ENCODE results near the gene REEP3.
"Not testable (repeated sequence)": the region's sequence is repeated elsewhere in the genome, so short reads cannot be mapped to it uniquely, and the experiment has no call there.

The REEP3 gene, protein sequence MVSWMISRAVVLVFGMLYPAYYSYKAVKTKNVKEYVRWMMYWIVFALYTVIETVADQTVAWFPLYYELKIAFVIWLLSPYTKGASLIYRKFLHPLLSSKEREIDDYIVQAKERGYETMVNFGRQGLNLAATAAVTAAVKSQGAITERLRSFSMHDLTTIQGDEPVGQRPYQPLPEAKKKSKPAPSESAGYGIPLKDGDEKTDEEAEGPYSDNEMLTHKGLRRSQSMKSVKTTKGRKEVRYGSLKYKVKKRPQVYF

DNA sequence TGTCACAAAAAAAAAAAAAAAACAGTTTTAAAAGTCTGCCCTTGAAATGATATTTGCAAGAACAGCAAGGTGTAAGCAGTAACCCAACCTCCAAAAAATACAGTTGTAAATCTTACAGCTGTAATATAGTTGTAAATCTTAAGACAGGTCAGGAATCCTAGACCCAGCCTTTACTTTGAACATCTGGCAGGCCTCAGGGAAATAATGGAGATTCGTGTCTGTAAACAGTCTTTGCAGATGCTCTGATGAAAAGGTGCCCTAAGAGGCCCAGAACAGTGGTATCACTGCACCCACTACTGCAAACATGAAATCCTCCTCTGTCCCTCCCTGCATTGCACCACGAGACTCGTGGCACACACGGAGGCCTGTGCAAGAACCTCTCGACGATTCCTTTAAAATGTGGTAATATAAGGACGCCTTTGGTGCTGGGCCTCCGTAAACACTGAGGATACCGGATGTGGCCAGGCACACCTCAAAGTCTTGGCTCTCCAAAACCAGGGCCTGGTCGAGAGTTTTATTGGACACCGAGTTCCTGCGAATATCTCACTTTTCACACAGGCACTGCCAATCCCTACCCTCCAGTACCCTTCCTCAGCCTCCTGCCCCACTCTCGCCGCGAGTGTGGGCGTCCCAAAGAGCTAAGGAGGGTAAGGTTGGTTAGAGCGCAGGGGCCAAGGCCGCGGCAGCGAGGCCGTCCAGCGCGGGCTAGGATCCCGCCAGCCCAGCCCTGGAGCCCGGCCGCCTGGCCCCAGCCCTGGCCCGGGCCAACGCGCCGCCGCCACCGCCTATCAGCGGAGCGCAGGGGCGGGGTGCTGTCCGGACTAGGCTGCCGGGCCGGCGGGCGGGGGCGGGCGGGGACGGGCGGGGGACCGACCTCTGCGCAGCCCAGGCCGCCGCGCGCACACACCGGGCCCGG is at the start of gene REEP3:
REEP3 (plus strand) TSS at position 902 of the 916 bp plus-strand sequence. CDS start 145 bp downstream, outside the sequence.
- peak in 1 of 2 donors; percentile 3 for DNase-seq (ENCODE audit: low read depth in 2 of 2, low spot score in 1 of 2)

GRCh38 chr10:63474488-63474887 is 46.7 kb upstream of the REEP3 start:
- no peak for DNase-seq (ENCODE audit: low read depth in 2 of 2, low spot score in 1 of 2)

- no peak for DNase-seq (ENCODE audit: low read depth in 2 of 2, low spot score in 1 of 2)
Observed at GRCh38 chr10:63477927-63478326, 43.3 kb upstream of the REEP3 start.

DNA sequence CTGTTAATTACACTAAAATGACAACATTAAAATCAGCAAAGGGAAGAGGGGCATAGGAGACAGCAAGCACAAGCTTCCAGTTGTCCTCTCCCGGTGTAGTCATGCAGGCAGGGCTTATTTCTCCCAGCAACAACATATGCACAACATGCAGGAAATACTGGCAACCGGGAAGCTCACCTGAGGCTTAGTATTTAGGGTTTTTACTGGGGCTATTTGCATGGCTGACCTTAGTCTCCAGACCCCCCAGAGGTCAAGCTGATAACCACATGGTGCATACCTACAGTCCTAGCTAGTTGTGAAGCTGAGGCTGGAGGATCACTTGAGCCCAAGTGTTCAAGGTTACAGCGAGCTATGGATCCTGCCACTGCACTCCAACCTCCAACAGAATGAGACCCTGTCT is 42.6 kb upstream of the REEP3 start:
- DNase-seq (ENCODE audit: low read depth in 2 of 2, low spot score in 1 of 2) = no peak

GRCh38 chr10:63480237-63480636 is 41.0 kb upstream of the REEP3 start:
- DNase-seq (ENCODE audit: low read depth in 2 of 2, low spot score in 1 of 2) = no peak

- DNase-seq (ENCODE audit: low read depth in 2 of 2, low spot score in 1 of 2) = no peak
Observed at GRCh38 chr10:63481815-63482421, 39.3 kb upstream of the REEP3 start.

- no peak for DNase-seq (ENCODE audit: low read depth in 2 of 2, low spot score in 1 of 2)
Observed at GRCh38 chr10:63483983-63484382, 37.2 kb upstream of the REEP3 start.

DNA sequence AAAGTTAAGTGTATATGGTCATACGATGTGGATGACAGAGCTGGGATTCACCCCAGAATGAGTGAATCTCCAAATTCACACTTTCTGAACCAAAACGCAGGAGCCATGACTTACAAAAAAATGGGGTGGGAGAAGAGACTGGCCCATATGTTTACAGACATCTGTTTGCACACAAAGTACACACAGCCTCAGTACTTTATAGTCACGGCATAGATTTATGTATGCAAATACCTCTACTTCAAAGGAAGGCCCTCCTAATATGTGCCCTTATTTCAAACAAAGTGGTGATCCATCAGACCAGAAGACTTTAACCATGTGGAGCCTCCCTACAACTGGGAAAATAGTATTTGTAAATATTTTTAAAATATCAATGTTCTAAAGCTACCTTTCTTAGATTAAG is 33.2 kb upstream of the REEP3 start:
- DNase-seq (ENCODE audit: low read depth in 2 of 2, low spot score in 1 of 2) = no peak

DNA sequence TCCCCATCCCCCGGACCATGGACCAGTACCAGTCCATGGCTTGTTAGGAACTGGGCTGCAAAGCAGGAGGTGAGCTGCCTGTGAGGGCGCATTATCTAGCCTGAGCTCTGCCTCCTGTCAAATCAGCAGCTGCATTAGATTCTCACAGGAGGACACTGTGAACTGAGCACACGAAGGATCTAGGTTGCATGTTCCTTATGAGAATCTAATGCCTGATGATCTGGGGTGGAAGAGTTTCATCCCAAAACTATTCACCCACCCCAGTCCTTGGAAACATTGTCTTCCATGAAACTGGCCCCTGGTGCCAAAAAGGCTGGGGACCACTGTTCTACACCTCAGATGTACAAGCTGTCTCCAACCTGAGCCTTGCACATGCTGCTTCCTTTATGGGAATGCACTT is 31.4 kb upstream of the REEP3 start:
- no peak for DNase-seq (ENCODE audit: low read depth in 2 of 2, low spot score in 1 of 2)

DNA sequence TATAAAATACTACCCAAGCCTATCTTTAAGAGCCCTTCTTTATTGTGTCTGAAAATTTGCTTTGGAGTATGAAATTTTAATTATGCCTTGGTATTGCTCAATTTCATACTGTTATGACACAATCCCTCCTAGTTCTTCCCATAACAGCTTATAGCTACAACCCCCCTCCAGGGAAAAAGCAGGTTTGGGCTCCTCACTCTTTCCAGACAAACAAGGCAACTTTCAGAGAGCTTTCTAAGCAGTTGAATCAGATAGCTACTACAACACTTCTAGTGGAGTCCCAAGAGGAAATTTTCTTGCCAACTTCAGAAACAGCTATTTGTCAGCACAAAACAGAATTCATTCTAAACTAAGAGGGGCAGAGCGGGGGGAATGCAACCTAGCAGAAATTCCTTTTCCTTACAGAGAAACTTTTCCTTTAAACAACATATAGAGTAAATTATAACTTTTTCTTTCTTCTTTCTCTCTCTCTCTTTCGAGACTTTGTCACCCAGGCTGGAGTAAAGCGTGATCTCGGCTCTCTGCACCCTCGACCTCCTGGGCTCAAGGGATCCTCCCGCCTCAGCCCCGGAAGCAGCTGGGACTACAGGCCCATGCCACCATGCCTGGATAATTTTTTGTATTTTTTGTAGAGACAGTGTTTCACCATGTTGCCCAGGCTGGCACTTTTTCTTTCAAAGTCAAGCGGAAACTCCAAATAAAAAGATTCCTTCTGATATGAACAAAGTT is 29.4 kb upstream of the REEP3 start:
- DNase-seq (ENCODE audit: low read depth in 2 of 2, low spot score in 1 of 2) = no peak

DNA sequence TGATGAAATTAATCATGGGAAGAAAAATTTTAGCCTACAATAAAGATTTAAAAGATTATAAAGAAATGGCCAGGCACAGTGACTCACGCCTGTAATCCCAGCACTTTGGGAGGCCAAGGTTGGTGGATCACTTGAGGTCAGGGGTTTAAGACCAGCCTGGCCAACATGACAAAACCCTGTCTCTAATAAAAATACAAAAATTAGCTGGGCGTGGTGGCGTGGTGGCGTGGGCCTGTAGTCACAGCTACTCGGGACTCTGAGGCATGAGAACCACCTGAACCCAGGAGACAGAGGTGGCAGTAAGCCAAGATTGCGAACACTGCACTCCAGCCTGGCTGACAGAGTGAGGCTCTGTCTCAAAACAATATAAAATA is 28.9 kb upstream of the REEP3 start:
- not testable (repeated sequence) for DNase-seq (ENCODE audit: low read depth in 2 of 2, low spot score in 1 of 2)

DNA sequence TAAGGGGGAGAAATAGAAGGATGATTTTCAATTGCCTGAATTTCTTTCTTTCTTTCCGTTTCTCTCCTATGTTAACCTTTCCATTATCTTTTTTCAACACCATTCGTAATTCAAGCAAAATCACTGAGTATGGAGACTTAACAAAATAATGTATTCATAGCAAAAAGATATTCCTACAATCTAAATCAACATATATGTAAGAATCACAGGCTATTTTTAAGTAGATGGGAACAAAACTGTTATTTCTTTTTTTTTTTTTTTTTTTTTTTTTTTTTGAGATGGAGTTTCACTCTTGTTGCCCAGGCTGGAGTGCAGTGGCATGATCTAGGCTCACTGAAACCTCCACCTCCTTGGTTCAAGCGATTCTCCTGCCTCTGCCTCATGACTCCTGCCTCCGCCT is 28.2 kb upstream of the REEP3 start:
- no peak for DNase-seq (ENCODE audit: low read depth in 2 of 2, low spot score in 1 of 2)

- no peak for DNase-seq (ENCODE audit: low read depth in 2 of 2, low spot score in 1 of 2)
Observed at GRCh38 chr10:63494951-63495350, 26.2 kb upstream of the REEP3 start.

GRCh38 chr10:63496561-63496960 is 24.6 kb upstream of the REEP3 start:
- no peak for DNase-seq (ENCODE audit: low read depth in 2 of 2, low spot score in 1 of 2)

GRCh38 chr10:63497321-63497720 is 23.9 kb upstream of the REEP3 start:
- no peak for DNase-seq (ENCODE audit: low read depth in 2 of 2, low spot score in 1 of 2)

DNA sequence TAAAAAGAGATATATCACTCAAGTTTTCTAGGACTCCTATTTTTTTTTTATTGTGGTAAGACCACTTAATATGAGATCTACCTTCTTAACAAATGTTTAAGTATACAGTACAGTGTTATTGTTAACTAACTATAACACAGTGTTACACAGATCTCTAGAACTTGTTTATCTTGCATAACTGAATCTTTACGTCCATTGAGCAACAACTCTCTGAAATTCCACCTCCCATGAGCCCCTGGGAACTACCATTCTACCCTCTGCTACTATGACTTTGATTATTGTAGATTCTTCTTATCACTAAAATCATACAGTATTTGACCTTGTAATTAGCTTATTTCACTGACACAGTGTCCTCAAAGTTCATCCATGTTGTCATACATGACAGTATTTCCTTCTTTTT is 22.5 kb upstream of the REEP3 start:
- DNase-seq (ENCODE audit: low read depth in 2 of 2, low spot score in 1 of 2) = no peak

GRCh38 chr10:63500551-63500950 is 20.6 kb upstream of the REEP3 start:
- DNase-seq (ENCODE audit: low read depth in 2 of 2, low spot score in 1 of 2) = not testable (repeated sequence)

GRCh38 chr10:63501954-63502353 is 19.2 kb upstream of the REEP3 start:
- DNase-seq (ENCODE audit: low read depth in 2 of 2, low spot score in 1 of 2) = no peak

GRCh38 chr10:63502832-63503231 is 18.4 kb upstream of the REEP3 start:
- no peak for DNase-seq (ENCODE audit: low read depth in 2 of 2, low spot score in 1 of 2)

DNA sequence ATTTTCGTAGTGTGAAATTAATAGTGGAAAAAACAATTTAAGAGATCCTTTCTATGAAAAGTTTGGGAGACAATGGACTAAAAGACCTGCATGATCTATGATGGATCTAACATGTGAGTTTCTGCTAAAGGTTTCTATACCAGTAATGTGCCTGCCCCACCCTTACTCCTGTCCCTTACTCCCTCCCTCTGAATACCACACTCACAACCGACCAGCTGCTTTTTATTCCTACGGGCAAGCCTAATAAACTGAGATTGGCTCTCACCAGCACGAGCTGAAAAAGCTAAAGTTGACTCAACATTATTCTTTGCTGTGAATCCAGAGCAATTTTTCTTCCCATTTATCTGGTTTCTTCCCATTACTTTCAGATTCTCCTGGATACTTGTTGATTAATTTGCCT is 17.8 kb upstream of the REEP3 start:
- DNase-seq (ENCODE audit: low read depth in 2 of 2, low spot score in 1 of 2) = no peak

DNA sequence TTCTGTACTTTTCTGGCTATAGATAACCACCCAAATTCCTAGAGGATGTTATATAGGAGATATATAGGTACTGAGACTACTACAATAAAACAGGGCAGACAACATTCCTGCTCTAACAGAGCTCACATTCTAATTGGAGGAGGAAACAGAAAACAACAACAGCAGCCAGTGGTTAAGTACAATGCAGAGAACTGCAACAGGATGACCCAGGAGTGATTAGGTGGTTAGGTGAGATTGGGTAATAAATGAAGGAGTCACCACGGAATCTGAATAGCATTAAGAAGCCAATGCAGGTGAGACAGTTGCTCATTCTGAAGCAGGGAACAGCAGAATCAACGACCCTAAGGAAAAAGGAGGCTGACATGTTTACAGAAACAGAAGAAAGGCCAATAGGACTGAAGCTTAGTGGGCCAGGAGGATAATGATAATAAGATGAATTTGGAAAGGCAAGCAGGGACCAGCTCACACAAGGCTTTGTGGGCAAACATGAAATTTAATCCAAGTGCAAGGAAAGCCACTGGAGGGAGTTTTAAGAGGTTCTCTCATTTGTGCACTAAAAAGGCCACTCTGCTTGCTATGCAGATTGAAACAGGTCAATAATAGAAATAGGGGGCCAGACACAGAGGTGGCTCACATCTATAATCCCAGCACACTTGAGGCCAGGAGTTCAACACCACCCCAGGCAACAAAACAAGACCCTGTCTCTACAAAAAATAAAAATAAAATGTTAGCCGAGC is 16.9 kb upstream of the REEP3 start:
- DNase-seq (ENCODE audit: low read depth in 2 of 2, low spot score in 1 of 2) = no peak
